Loucy (cell line): ENCODE results near the gene OSGEP.
A peak's percentile ranks its signal among the peaks of the same experiment; 100 is the strongest.

ENCODE experiments used
- H2AFZ ChIP-seq: fragments of 200-600 bp; sonication (generic); 2 replicates; pipeline ENCODE4 v1.6.0; 2016; ENCODE audit warnings: antibody characterized with exemption, mild to moderate bottlenecking, low read length, moderate library complexity
- H3F3A ChIP-seq: fragments of 200-600 bp; 2 replicates; pipeline ENCODE4 v1.6.0; 2016; ENCODE audit warnings: antibody characterized with exemption, low read depth, mild to moderate bottlenecking
- H3K27me3 ChIP-seq: fragments of 200-600 bp; sonication (generic); 2 replicates; pipeline ENCODE4 v1.6.1; 2014; ENCODE audit warnings: low read length, mild to moderate bottlenecking; ENCODE audit not compliant: insufficient read depth, poor library complexity, severe bottlenecking
- H3K36me3 ChIP-seq: fragments of 200-600 bp; sonication (generic); 2 replicates; pipeline ENCODE4 v1.6.1; 2016; ENCODE audit warnings: low read length; ENCODE audit not compliant: insufficient read depth
- H3K4me1 ChIP-seq: fragments of 200-600 bp; sonication (generic); 2 replicates; pipeline ENCODE4 v1.5.1; 2014; ENCODE audit warnings: low read length, mild to moderate bottlenecking; ENCODE audit not compliant: insufficient read depth, poor library complexity, severe bottlenecking
- H3K4me2 ChIP-seq: fragments of 200-600 bp; sonication (generic); 2 replicates; pipeline ENCODE4 v1.6.0; 2014; ENCODE audit warnings: antibody characterized with exemption, low read length, low read depth, mild to moderate bottlenecking; ENCODE audit not compliant: poor library complexity, severe bottlenecking
- H3K4me3 ChIP-seq: fragments of 200-600 bp; sonication (generic); 2 replicates; pipeline ENCODE4 v1.5.1; 2014; ENCODE audit warnings: low read length, mild to moderate bottlenecking, mixed read lengths; ENCODE audit not compliant: poor library complexity, severe bottlenecking
- H3K79me2 ChIP-seq: fragments of 200-600 bp; sonication (generic); 2 replicates; pipeline ENCODE4 v1.6.1; 2014; ENCODE audit warnings: low read length; ENCODE audit not compliant: insufficient read depth
- H3K9ac ChIP-seq: fragments of 200-600 bp; sonication (generic); 2 replicates; pipeline ENCODE4 v1.6.0; 2014; ENCODE audit warnings: mild to moderate bottlenecking, low read depth, low read length, moderate library complexity; ENCODE audit not compliant: poor library complexity, severe bottlenecking
- H3K9me2 ChIP-seq: fragments of 200-600 bp; sonication (generic); replicated peaks from 2 replicates; pipeline ENCODE4 v1.6.1; 2016; ENCODE audit warnings: low read depth, low read length, mixed read lengths
- H3K9me3 ChIP-seq: fragments of 200-600 bp; sonication (generic); 2 replicates; pipeline ENCODE4 v1.6.1; 2014; ENCODE audit warnings: mild to moderate bottlenecking, antibody characterized with exemption, low read length, low read depth; ENCODE audit not compliant: insufficient read depth
- H4K20me1 ChIP-seq: fragments of 200-600 bp; sonication (generic); 2 replicates; pipeline ENCODE4 v1.6.0; 2014; ENCODE audit warnings: antibody characterized with exemption, low read length, mild to moderate bottlenecking; ENCODE audit not compliant: insufficient read depth, poor library complexity, severe bottlenecking
- CTCF ChIP-seq: fragments of 200-600 bp; sonication (generic); conservative IDR thresholded peaks from 2 replicates; pipeline ENCODE4 v1.5.1; 2014; ENCODE audit warnings: mild to moderate bottlenecking, antibody characterized with exemption, low read length
- EZH2phosphoT487 ChIP-seq: fragments of 200-600 bp; IDR thresholded peaks from 2 replicates; pipeline ENCODE4 v1.6.1; 2018; ENCODE audit warnings: antibody characterized with exemption, mild to moderate bottlenecking, moderate library complexity, borderline replicate concordance

OSGEP gene

GRCh38 chr14:20472536-20473169 is 18.0 kb upstream of the OSGEP start:
- peaks cover 41% of the 10 kb centered on the region for H4K20me1 ChIP-seq
- peak overlapping the region; percentile 63 for H3K9ac ChIP-seq
- H3K79me2 ChIP-seq: peaks cover 71% of the 10 kb centered on the region
- H3K27me3 ChIP-seq: no peaks in the 10 kb centered on the region
- peak overlapping the region; percentile 85 for H3K4me3 ChIP-seq
- peaks cover 14% of the 10 kb centered on the region for H3F3A ChIP-seq
- H3K4me2 ChIP-seq: peak overlapping the region; percentile 96
- no peaks in the 10 kb centered on the region for H3K9me2 ChIP-seq
- TF ChIP-seq CTCF (no peak), EZH2phosphoT487 (no peak)
- H3K4me1 ChIP-seq: peaks cover 54% of the 10 kb centered on the region
- peaks cover 40% of the 10 kb centered on the region; the same call in 1 of the 2 replicates for H3K36me3 ChIP-seq
- H3K9me3 ChIP-seq: no peaks in the 10 kb centered on the region
- no peak overlapping the region for H2AFZ ChIP-seq

GRCh38 chr14:20470603-20470901 is 15.9 kb upstream of the OSGEP start:
- Histone ChIP-seq H3K36me3 (peaks cover 27% of the 10 kb centered on the region; the same call in 1 of the 2 replicates), H3K4me3 (peak overlapping the region; percentile 85), H3K4me2 (peak overlapping the region; percentile 96), H3K9me3 (no peaks in the 10 kb centered on the region), H3F3A (no peaks in the 10 kb centered on the region), H3K9ac (peak overlapping the region; percentile 92), H3K27me3 (no peaks in the 10 kb centered on the region), H3K9me2 (no peaks in the 10 kb centered on the region), H4K20me1 (peaks cover 35% of the 10 kb centered on the region), H3K79me2 (peaks cover 64% of the 10 kb centered on the region), H3K4me1 (peaks cover 35% of the 10 kb centered on the region), H2AFZ (peak overlapping the region; percentile 80; the same call in 1 of the 2 replicates)
- no peak for TF ChIP-seq CTCF
- no peak for TF ChIP-seq EZH2phosphoT487

GRCh38 chr14:20469890-20470602 is 15.4 kb upstream of the OSGEP start:
- Histone ChIP-seq H4K20me1 (peaks cover 35% of the 10 kb centered on the region), H3K9ac (peak overlapping the region; percentile 92), H3K9me2 (no peaks in the 10 kb centered on the region), H3K4me3 (peak overlapping the region; percentile 85), H3K4me1 (peaks cover 35% of the 10 kb centered on the region), H2AFZ (peak overlapping the region; percentile 80), H3K36me3 (peaks cover 22% of the 10 kb centered on the region; the same call in 1 of the 2 replicates), H3K27me3 (no peaks in the 10 kb centered on the region), H3F3A (no peaks in the 10 kb centered on the region), H3K4me2 (peak overlapping the region; percentile 96), H3K79me2 (peaks cover 59% of the 10 kb centered on the region), H3K9me3 (no peaks in the 10 kb centered on the region)
- TF ChIP-seq CTCF (no peak), EZH2phosphoT487 (no peak)
